ENCODE results near the gene ESRRA. TPM values are rescaled to one million over a fixed set of nuclear protein-coding genes. Genes with fewer than 3 reads are reported as not detected.

Gene ESRRA
- total RNA-seq, 1 experiment from 2014 or later, result 111 TPM

- ChIA-PET POLR2A (ENCODE audit: unreplicated experiment) (no interaction called here), CTCF (interaction anchor here (0.5 kb wide), 1 partner anchor 228 kb away, joined by 3 read pairs; no protein-coding TSS in a partner anchor)
- Histone ChIP-seq H3K4me2 (ENCODE audit: low read length) (peak overlapping the region; percentile 96), H3K9me3 (ENCODE audit: low read length) (no peaks in the 10 kb centered on the region), H3K4me1 (ENCODE audit: insufficient read depth, low read length) (peaks cover 36% of the 10 kb centered on the region), H4K20me1 (ENCODE audit: low read length) (peaks cover 11% of the 10 kb centered on the region; the same call in 1 of the 2 replicates), H3K36me3 (ENCODE audit: low read depth, low read length) (peaks cover 29% of the 10 kb centered on the region), H3K4me3 (ENCODE audit: low read length) (peak overlapping the region; percentile 92), H3K9ac (ENCODE audit: low read length) (peak overlapping the region; percentile 85), H3F3A (ENCODE audit: low read length, unreplicated experiment) (no peaks in the 10 kb centered on the region), H3K9me2 (replicated peaks; ENCODE audit: low read length) (no peaks in the 10 kb centered on the region), H3K27me3 (ENCODE audit: low read length) (no peaks in the 10 kb centered on the region), H3K79me2 (ENCODE audit: low read length) (peaks cover 28% of the 10 kb centered on the region), H2AFZ (ENCODE audit: low read length) (peak overlapping the region; percentile 88), H3K27ac (ENCODE audit: low read length) (peak overlapping the region; percentile 35; the same call in 1 of the 2 replicates)
- no TSS peak for BruUV-seq (replicated peaks)
- DNase-seq (peak; percentile 25), ATAC-seq (no peak)
- intact Hi-C loops (cut with micrococcal nuclease), result loop anchor here (5.0 kb wide), 2 partner anchors 87 to 292 kb away; no protein-coding TSS in a partner anchor
- TF ChIP-seq CTCF (conservative IDR thresholded peaks at IDR 0.05; ENCODE audit: low read depth, low read length) (0 out of 2 replicates have a peak, but pooled peaks have one; percentile 24), EZH2phosphoT487 (IDR thresholded peaks at IDR 0.05; ENCODE audit: borderline replicate concordance, low read length) (no peak)
These were observed 54.6 kb downstream of the ESRRA start for GRCh38 chr11:64359712-64360445.

GRCh38 chr11:64360448-64360921, 55.2 kb downstream of the ESRRA start:
- intact Hi-C loops (cut with micrococcal nuclease), result no loop called here
- no peak for DNase-seq
- Histone ChIP-seq H3K36me3 (ENCODE audit: low read depth, low read length) (peaks cover 35% of the 10 kb centered on the region), H3K4me1 (ENCODE audit: insufficient read depth, low read length) (peaks cover 32% of the 10 kb centered on the region), H3K4me2 (ENCODE audit: low read length) (peak overlapping the region; percentile 96), H3K9me3 (ENCODE audit: low read length) (no peaks in the 10 kb centered on the region), H3K27me3 (ENCODE audit: low read length) (no peaks in the 10 kb centered on the region), H3K9me2 (replicated peaks; ENCODE audit: low read length) (no peaks in the 10 kb centered on the region), H3K27ac (ENCODE audit: low read length) (no peak overlapping the region), H3K9ac (ENCODE audit: low read length) (no peak overlapping the region), H3F3A (ENCODE audit: low read length, unreplicated experiment) (no peaks in the 10 kb centered on the region), H3K79me2 (ENCODE audit: low read length) (peaks cover 28% of the 10 kb centered on the region), H2AFZ (ENCODE audit: low read length) (no peak overlapping the region), H4K20me1 (ENCODE audit: low read length) (peaks cover 11% of the 10 kb centered on the region; the same call in 1 of the 2 replicates), H3K4me3 (ENCODE audit: low read length) (peak overlapping the region; percentile 92)
- no peak for ATAC-seq
- no TSS peak for BruUV-seq (replicated peaks)
- POLR2A ChIA-PET (ENCODE audit: unreplicated experiment), result interaction anchor here (0.5 kb wide), 1 partner anchor 43 kb away, joined by 3 read pairs; the partner anchor contains the start of gene PRDX5
- CTCF ChIA-PET, result interaction anchor here (0.5 kb wide), 1 partner anchor 227 kb away, joined by 3 read pairs; no protein-coding TSS in a partner anchor
- TF ChIP-seq EZH2phosphoT487 (IDR thresholded peaks at IDR 0.05; ENCODE audit: borderline replicate concordance, low read length) (no peak), CTCF (conservative IDR thresholded peaks at IDR 0.05; ENCODE audit: low read depth, low read length) (no peak), EZH2 (IDR thresholded peaks at IDR 0.05; ENCODE audit: low read length, unreplicated experiment) (no peak)

GRCh38 chr11:64361659-64362058, 56.3 kb downstream of the ESRRA start:
- CTCF ChIA-PET, result no interaction called here
- H3K9me3 ChIP-seq (ENCODE audit: low read length), result no peaks in the 10 kb centered on the region
- ATAC-seq, result no peak
- H4K20me1 ChIP-seq (ENCODE audit: low read length), result peaks cover 11% of the 10 kb centered on the region; the same call in 1 of the 2 replicates
- intact Hi-C loops (cut with micrococcal nuclease), result no loop called here
- no peaks in the 10 kb centered on the region for H3K9me2 ChIP-seq (replicated peaks; ENCODE audit: low read length)
- H3K9ac ChIP-seq (ENCODE audit: low read length), result no peak overlapping the region
- H3K4me1 ChIP-seq (ENCODE audit: insufficient read depth, low read length), result peaks cover 36% of the 10 kb centered on the region
- TF ChIP-seq CTCF (conservative IDR thresholded peaks at IDR 0.05; ENCODE audit: low read depth, low read length) (no peak), EZH2phosphoT487 (IDR thresholded peaks at IDR 0.05; ENCODE audit: borderline replicate concordance, low read length) (no peak), EZH2 (IDR thresholded peaks at IDR 0.05; ENCODE audit: low read length, unreplicated experiment) (no peak)
- no peak overlapping the region for H3K4me3 ChIP-seq (ENCODE audit: low read length)
- peaks cover 28% of the 10 kb centered on the region for H3K79me2 ChIP-seq (ENCODE audit: low read length)
- BruUV-seq (replicated peaks), result no TSS peak
- H3K27ac ChIP-seq (ENCODE audit: low read length), result no peak overlapping the region
- H2AFZ ChIP-seq (ENCODE audit: low read length), result no peak overlapping the region
- POLR2A ChIA-PET (ENCODE audit: unreplicated experiment), result no interaction called here
- no peaks in the 10 kb centered on the region for H3K27me3 ChIP-seq (ENCODE audit: low read length)
- peaks cover 5% of the 10 kb centered on the region for H3F3A ChIP-seq (ENCODE audit: low read length, unreplicated experiment)
- DNase-seq, result no peak
- peaks cover 44% of the 10 kb centered on the region for H3K36me3 ChIP-seq (ENCODE audit: low read depth, low read length)
- no peak overlapping the region for H3K4me2 ChIP-seq (ENCODE audit: low read length)
